ENCODE results near the gene MMP21. TPM values are rescaled to one million over a fixed set of nuclear protein-coding genes. Genes with fewer than 3 reads are reported as not detected.

MMP21 gene
- total RNA-seq, 4 donors from 2014 or later = not detected

DNA sequence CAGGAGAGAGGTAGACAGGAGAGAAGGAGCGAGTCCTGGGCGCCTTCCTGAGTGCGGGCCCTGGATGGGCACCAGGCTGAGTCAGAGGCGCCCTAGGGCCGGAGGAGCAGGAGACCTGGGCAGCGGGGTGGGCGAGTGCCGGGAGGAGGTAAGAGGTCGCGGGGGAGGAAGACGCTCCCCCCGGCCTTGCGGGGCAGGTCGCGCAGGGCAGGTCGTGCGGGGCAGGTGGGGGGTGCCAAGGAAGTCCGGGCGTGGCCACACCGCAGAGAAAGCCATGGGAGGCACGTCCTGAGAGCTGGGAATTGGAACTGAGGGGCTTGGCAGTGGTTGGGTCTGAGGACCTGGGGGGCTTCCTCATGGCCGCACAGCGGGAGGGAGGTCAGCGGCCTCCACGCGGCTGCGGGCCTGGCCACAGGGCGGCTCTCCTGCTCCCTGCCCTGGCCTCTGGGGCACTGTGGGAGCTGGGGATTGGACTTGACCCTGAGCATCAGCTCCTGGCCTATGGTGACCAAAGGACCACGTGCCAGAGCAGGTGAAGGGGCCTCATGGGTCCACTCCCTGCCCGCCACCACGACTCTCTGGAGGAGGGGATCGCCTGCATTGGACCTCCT, 935 bp downstream of the MMP21 start:
- intact Hi-C loops (cut with DNase I; ENCODE audit: low total_unique reads) = no loop called here
- no peak for DNase-seq (ENCODE audit: low spot score in 2 of 2)
- WGBS, 2 donors = 87 to 91% methylated on average over 23 to 30 of the region's 32 CpGs
- H3K4me3 ChIP-seq (ENCODE audit: low read depth, poor library complexity, severe bottlenecking) = no peak overlapping the region
- TF ChIP-seq POLR2A (IDR thresholded peaks at IDR 0.05) = no peak
- TF ChIP-seq, protein P1, sequence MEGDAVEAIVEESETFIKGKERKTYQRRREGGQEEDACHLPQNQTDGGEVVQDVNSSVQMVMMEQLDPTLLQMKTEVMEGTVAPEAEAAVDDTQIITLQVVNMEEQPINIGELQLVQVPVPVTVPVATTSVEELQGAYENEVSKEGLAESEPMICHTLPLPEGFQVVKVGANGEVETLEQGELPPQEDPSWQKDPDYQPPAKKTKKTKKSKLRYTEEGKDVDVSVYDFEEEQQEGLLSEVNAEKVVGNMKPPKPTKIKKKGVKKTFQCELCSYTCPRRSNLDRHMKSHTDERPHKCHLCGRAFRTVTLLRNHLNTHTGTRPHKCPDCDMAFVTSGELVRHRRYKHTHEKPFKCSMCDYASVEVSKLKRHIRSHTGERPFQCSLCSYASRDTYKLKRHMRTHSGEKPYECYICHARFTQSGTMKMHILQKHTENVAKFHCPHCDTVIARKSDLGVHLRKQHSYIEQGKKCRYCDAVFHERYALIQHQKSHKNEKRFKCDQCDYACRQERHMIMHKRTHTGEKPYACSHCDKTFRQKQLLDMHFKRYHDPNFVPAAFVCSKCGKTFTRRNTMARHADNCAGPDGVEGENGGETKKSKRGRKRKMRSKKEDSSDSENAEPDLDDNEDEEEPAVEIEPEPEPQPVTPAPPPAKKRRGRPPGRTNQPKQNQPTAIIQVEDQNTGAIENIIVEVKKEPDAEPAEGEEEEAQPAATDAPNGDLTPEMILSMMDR (IDR thresholded peaks at IDR 0.05) = no peak

DNA sequence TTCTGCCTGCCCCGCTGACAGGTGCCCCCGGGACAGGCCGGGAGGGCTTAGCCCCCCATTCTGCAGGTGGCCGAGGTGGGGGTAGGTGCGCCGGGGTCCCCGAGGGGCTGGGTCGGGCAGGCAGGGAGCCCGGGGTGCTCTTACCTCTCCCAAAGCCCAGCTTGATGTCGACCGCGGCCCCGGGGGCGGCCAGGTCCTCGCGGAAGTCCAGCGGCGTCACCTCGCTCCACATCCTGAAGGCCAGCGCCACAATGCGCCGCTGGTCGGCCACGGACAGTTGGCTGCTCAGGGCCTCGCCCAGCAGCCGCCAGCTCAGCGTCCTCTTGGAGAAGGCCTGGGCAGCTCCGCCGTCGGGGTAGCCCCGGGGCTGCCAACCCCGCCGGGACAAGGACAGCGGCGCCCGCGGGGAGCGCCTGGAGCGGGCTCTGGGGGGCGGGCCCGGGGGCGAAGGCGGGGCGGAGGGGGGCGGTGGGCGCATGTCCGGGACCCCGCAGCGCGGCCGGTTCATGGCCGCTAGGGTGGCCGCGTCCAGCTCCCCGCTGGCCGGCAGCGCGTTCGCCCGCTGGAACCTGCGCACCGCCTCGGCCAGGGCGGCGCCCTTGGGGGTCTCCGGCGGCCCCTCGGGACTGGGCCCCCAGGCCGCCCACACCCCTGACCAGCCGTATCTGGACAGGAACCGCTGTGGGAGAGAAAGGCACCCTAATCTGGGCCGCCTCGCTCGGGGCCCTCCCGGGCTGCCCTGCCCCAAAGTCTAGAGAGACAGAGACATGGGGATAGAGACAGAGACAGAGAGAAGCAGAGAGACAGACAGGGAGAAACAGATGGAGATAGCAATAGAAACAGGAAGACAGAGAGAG, 1.7 kb downstream of the MMP21 start:
- TF ChIP-seq, protein P1 (IDR thresholded peaks at IDR 0.05) = no peak
- TF ChIP-seq POLR2A (IDR thresholded peaks at IDR 0.05) = no peak
- DNase-seq (ENCODE audit: low spot score in 2 of 2) = no peak
- H3K4me3 ChIP-seq (ENCODE audit: low read depth, poor library complexity, severe bottlenecking) = no peak overlapping the region
- intact Hi-C loops (cut with DNase I; ENCODE audit: low total_unique reads) = no loop called here
- WGBS, 2 donors = 63 to 66% methylated on average over 23 to 46 of the region's 75 CpGs

DNA sequence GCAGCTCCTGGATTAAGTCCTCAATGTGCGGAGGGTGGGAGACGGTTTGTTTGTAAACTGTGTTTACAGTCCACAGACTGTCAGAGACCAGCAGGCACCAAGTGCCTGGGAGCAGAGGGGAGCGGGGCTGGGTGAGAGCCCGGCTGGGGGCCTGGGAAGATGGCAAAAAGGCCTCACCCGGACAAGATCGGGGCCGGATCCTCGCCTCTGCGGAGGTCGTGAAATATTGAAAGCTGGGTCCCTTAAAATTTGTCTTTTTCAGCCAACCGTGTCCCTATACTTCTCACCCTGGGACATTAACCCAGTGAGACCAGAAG, 2.8 kb downstream of the MMP21 start:
- no peak for TF ChIP-seq POLR2A (IDR thresholded peaks at IDR 0.05)
- TF ChIP-seq, protein P1 (IDR thresholded peaks at IDR 0.05) = no peak
- intact Hi-C loops (cut with DNase I; ENCODE audit: low total_unique reads) = no loop called here
- DNase-seq (ENCODE audit: low spot score in 2 of 2) = no peak
- 93% methylated on average over 11 of the region's 11 CpGs for WGBS, 2 donors
- no peak overlapping the region for H3K4me3 ChIP-seq (ENCODE audit: low read depth, poor library complexity, severe bottlenecking)

DNA sequence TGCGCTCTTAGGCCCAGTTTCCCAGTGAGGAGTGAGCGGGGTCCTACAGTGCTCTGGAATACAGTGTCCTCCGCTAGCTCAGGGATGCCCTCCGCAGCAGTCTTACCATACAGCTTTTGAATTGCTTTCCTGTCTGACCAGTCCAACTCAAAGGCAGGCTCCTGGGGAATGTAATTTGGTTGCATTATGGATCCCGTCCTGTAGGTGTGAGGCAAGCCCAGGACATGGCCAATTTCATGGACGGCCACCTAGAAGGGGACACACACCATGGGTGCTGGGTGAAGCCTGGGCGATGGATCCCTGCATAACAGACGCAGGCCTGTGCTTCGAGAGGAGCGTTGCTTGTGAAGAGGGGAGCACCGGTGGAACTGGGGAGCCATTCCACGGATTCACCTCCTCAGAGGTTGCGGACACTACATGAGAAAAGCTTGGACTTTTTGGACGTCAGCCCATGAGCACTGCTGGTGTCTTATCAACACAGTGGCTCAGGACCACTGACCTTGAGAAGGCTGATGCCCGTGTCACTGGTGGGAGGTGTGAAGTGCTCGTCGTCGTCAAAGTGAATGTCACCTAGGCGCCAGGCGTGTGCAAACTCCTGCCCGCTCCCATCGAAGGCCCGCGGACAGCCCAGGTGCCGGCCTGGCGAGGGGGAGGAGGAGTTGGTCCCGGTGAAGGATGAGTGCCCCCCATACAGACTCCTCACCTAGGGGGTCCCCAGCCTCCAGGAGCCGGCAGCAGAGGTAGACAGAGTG, 3.3 kb downstream of the MMP21 start:
- H3K4me3 ChIP-seq (ENCODE audit: low read depth, poor library complexity, severe bottlenecking) = no peak overlapping the region
- intact Hi-C loops (cut with DNase I; ENCODE audit: low total_unique reads) = no loop called here
- 95% methylated on average over 28 of the region's 28 CpGs for WGBS, 2 donors
- no peak for DNase-seq (ENCODE audit: low spot score in 2 of 2)
- TF ChIP-seq, protein P1 (IDR thresholded peaks at IDR 0.05) = no peak
- TF ChIP-seq POLR2A (IDR thresholded peaks at IDR 0.05) = no peak

DNA sequence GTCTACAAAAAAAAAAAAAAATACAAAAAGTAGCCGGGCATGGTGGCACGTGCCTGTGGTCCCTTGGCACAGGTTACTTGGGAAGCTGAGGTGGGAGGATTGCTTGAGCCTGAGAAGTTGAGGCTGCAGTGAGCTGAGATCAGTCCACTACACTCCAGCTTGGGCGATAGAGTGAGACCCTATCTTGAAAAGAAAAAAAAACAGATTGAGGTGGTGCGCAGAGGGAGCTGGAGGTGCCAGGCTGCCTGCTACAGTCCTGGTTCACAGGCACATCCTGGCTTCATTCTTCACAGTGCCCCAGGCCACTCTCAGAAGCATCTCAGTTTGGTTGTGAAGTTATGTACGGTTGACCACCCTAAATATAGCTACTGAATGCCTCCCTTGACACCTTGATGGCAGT, 4.8 kb downstream of the MMP21 start:
- H3K4me3 ChIP-seq (ENCODE audit: low read depth, poor library complexity, severe bottlenecking) = no peak overlapping the region
- no peak for TF ChIP-seq POLR2A (IDR thresholded peaks at IDR 0.05)
- TF ChIP-seq, protein P1 (IDR thresholded peaks at IDR 0.05) = no peak
- no peak for DNase-seq (ENCODE audit: low spot score in 2 of 2)
- intact Hi-C loops (cut with DNase I; ENCODE audit: low total_unique reads) = no loop called here
- WGBS, 2 donors = 86 to 94% methylated on average over 5 of the region's 5 CpGs
